GM21381 (cell line): ENCODE data around the gene PPTC7.
"Not testable (repeated sequence)": the region's sequence is repeated elsewhere in the genome, so short reads cannot be mapped to it uniquely, and the experiment has no call there.

Experiments
- ATAC-seq: cut with Tn5 transposase; IDR thresholded peaks from one replicate; pipeline ENCODE4 v1.9.1; 2021; ENCODE audit warnings: mild to moderate bottlenecking, moderate library complexity; ENCODE audit not compliant: unreplicated experiment

Gene PPTC7

GRCh38 chr12:110583137-110584059, at the start of gene PPTC7:
TSS of gene PPTC7 (minus strand) at chr12:110583318. CDS start at chr12:110583031, 287 bp downstream.
- ATAC-seq: peak; percentile 86

GRCh38 chr12:110627500-110628195, 44.5 kb upstream of the PPTC7 start:
- ATAC-seq: no peak

GRCh38 chr12:110622582-110622981, 39.5 kb upstream of the PPTC7 start:
- no peak for ATAC-seq

- ATAC-seq: no peak
Measured at GRCh38 chr12:110619534-110619953, 36.4 kb upstream of the PPTC7 start.

- no peak for ATAC-seq
Measured at GRCh38 chr12:110616471-110617115, 33.5 kb upstream of the PPTC7 start.

- ATAC-seq: no peak
Measured at GRCh38 chr12:110615171-110615570, 32.1 kb upstream of the PPTC7 start.

GRCh38 chr12:110613771-110614684, 30.9 kb upstream of the PPTC7 start, which contains the start of gene TCTN1:
TSS of gene TCTN1 (plus strand) at chr12:110614129. CDS start at chr12:110614183, 54 bp downstream.
- ATAC-seq: peak; percentile 90

- no peak for ATAC-seq
Measured at GRCh38 chr12:110613071-110613770, 30.1 kb upstream of the PPTC7 start.

GRCh38 chr12:110606253-110606611, 23.1 kb upstream of the PPTC7 start:
- no peak for ATAC-seq

- ATAC-seq: not testable (repeated sequence)
Measured at GRCh38 chr12:110602085-110602814, 19.1 kb upstream of the PPTC7 start.

GRCh38 chr12:110600254-110600653, 17.1 kb upstream of the PPTC7 start:
- no peak for ATAC-seq

- no peak for ATAC-seq
Measured at GRCh38 chr12:110599334-110599733, 16.2 kb upstream of the PPTC7 start.

GRCh38 chr12:110597885-110598284, 14.8 kb upstream of the PPTC7 start:
- ATAC-seq: no peak

- not testable (repeated sequence) for ATAC-seq
Measured at GRCh38 chr12:110592919-110593318, 9.8 kb upstream of the PPTC7 start.

GRCh38 chr12:110592078-110592477, 9.0 kb upstream of the PPTC7 start:
- ATAC-seq: no peak

GRCh38 chr12:110591451-110592051, 8.4 kb upstream of the PPTC7 start:
- ATAC-seq: no peak

GRCh38 chr12:110590806-110591326, 7.7 kb upstream of the PPTC7 start:
- peak; percentile 75 for ATAC-seq

- no peak for ATAC-seq
Measured at GRCh38 chr12:110590059-110590458, 6.9 kb upstream of the PPTC7 start.
